BJ (cell line): ENCODE data around the gene MGST3. TPM values are rescaled to one million over a fixed set of nuclear protein-coding genes. Genes with fewer than 3 reads are reported as not detected.
"Not testable (repeated sequence)": the region's sequence is repeated elsewhere in the genome, so short reads cannot be mapped to it uniquely, and the experiment has no call there.

ENCODE experiments used
- CTCF ChIA-PET: fragments of 350-600 bp; formaldehyde crosslinking; extraction: SDS; loops from one replicate; lab custom pipeline; 2021; ENCODE audit warnings: antibody characterized with exemption, inconsistent platforms; lab: Yijun Ruan, JAX
- POLR2A ChIA-PET: fragments of 300-600 bp; sonication (Branson Sonifier 250); formaldehyde crosslinking; extraction: SDS; loops from one replicate; lab custom pipeline; 2021; ENCODE audit warnings: antibody characterized with exemption; lab: Charles Lee
- DNase-seq: peaks from one replicate; pipeline ENCODE4 v3.0.0-alpha.2; 2011; ENCODE audit warnings: low read depth
- H3K27me3 ChIP-seq: 2 replicates; pipeline ENCODE4 v1.6.0; 2011; ENCODE audit warnings: low read length; ENCODE audit not compliant: control insufficient read depth, insufficient read depth
- H3K36me3 ChIP-seq: 2 replicates; pipeline ENCODE4 v1.5.1; 2011; ENCODE audit warnings: low read length; ENCODE audit not compliant: control insufficient read depth, insufficient read depth
- H3K4me3 ChIP-seq: 2 replicates; pipeline ENCODE4 v1.5.1; 2011; ENCODE audit warnings: low read depth, mild to moderate bottlenecking, control low read depth, low read length
- polyA plus RNA-seq: library from polyadenylated mRNA; depleted of rRNA; stranded (reverse); fragments of >200 nt; gene quantifications from 2 replicates; pipeline ENCODE4 v1.2.3, GENCODE V29; 2011
- TF ChIP-seq, protein P1 (sequence below): IDR thresholded peaks from 2 replicates; pipeline ENCODE4 v1.5.1; 2011; ENCODE audit warnings: low read depth, mild to moderate bottlenecking, control low read depth, inconsistent platforms, low read length, moderate library complexity; ENCODE audit not compliant: insufficient read depth

Gene MGST3
- polyA plus RNA-seq, 1 experiment = 220 TPM

DNA sequence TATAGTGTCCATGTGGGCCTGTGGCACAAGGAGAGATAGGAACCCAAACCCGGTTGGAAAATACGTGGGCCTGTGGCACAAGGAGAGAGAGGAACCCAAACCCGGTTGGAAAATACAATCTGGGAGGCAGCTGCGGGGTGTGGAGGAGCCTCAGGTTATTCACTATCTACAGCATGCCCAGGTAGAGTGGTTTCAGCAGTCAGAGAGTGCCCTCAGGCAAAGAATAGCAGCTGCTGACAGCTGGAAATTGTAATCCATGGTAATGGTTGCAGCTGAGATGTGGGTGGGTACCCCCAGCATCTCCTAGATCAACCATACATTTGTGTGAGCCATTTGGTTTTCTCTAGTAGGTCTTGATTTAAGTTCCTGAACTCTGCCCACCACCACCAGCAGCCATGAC lies 25.8 kb upstream of the MGST3 start:
- no peaks in the 10 kb centered on the region for H3K36me3 ChIP-seq
- no peak for DNase-seq
- TF ChIP-seq, protein P1, sequence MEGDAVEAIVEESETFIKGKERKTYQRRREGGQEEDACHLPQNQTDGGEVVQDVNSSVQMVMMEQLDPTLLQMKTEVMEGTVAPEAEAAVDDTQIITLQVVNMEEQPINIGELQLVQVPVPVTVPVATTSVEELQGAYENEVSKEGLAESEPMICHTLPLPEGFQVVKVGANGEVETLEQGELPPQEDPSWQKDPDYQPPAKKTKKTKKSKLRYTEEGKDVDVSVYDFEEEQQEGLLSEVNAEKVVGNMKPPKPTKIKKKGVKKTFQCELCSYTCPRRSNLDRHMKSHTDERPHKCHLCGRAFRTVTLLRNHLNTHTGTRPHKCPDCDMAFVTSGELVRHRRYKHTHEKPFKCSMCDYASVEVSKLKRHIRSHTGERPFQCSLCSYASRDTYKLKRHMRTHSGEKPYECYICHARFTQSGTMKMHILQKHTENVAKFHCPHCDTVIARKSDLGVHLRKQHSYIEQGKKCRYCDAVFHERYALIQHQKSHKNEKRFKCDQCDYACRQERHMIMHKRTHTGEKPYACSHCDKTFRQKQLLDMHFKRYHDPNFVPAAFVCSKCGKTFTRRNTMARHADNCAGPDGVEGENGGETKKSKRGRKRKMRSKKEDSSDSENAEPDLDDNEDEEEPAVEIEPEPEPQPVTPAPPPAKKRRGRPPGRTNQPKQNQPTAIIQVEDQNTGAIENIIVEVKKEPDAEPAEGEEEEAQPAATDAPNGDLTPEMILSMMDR = no peak
- CTCF ChIA-PET = interaction anchor here (1.2 to 2.7 kb wide), 3 partner anchors 12 to 310 kb away, joined by 4 to 8 read pairs (median 5); no protein-coding TSS in a partner anchor
- no peak overlapping the region for H3K4me3 ChIP-seq
- POLR2A ChIA-PET = no interaction called here
- peaks cover 4% of the 10 kb centered on the region for H3K27me3 ChIP-seq

DNA sequence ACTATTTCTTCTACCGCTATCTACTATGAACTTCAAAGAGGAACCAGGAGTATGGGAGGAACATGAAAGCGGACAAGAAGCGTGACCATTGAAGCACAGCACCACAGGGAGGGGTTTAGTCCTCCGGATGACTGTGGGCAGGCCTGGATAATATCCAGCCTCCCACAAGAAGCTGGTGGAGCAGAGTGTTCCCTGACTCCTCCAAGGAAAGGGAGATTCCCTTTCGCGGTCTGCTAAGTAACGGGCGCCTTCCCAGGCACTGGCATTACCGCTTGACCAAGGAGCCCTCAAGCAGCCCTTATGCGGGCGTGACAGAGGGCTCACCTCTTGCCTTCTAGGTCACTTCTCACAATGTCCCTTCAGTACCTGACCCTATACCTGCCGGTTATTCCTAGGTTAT lies 24.4 kb upstream of the MGST3 start:
- H3K36me3 ChIP-seq, POLR2A ChIA-PET, H3K4me3 ChIP-seq, DNase-seq, H3K27me3 ChIP-seq: not testable (repeated sequence)
- CTCF ChIA-PET = interaction anchor here (0.9 kb wide), 1 partner anchor 17 kb away, joined by 3 read pairs; no protein-coding TSS in a partner anchor

DNA sequence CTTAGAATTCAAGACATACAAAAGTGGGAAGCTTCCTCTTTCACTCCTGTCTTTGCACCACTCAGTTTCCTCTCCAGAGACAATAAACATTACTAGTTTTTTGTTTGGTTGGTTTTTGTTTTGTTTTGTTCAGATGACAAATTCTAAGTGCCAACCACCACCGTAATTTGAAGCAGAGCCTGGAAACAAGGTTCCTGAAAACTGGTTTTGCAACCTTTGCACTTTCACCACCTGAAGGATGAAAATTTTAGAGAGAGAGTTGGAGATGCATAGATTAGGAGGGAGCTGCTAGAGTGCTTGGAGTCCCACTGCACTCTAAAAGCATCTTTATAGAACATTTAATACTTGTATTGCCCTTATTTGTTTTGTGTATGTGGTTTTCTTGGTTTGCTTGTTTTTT lies 20.2 kb upstream of the MGST3 start:
- H3K27me3 ChIP-seq = peaks cover 1% of the 10 kb centered on the region
- H3K36me3 ChIP-seq = no peaks in the 10 kb centered on the region
- CTCF ChIA-PET = interaction anchor here (1.4 kb wide), 1 partner anchor 9 kb away, joined by 5 read pairs; no protein-coding TSS in a partner anchor
- POLR2A ChIA-PET = no interaction called here
- TF ChIP-seq, protein P1 = no peak
- DNase-seq = no peak
- no peak overlapping the region for H3K4me3 ChIP-seq

DNA sequence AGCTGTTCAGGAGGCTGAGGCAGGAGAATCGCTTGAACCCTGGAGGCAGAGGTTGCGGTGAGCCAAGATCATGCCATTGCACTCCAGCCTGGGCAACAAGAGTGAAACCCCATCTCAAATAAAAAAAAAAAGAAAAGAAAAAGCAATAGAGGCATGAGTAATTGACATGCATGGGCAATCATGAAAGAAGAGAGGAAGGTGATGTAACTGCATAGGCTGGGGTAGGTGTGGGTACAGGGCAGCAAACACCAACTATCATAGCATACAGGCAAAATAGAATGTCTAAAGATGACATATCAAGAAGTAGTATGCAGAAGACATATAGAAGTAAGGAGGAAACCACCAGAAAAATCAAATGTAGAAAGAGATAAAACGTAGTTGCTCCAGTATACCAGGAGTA lies 19.0 kb upstream of the MGST3 start:
- CTCF ChIA-PET = no interaction called here
- Histone ChIP-seq H3K27me3 (peaks cover 1% of the 10 kb centered on the region), H3K36me3 (no peaks in the 10 kb centered on the region), H3K4me3 (no peak overlapping the region)
- DNase-seq = no peak
- TF ChIP-seq, protein P1 = no peak
- POLR2A ChIA-PET = no interaction called here

DNA sequence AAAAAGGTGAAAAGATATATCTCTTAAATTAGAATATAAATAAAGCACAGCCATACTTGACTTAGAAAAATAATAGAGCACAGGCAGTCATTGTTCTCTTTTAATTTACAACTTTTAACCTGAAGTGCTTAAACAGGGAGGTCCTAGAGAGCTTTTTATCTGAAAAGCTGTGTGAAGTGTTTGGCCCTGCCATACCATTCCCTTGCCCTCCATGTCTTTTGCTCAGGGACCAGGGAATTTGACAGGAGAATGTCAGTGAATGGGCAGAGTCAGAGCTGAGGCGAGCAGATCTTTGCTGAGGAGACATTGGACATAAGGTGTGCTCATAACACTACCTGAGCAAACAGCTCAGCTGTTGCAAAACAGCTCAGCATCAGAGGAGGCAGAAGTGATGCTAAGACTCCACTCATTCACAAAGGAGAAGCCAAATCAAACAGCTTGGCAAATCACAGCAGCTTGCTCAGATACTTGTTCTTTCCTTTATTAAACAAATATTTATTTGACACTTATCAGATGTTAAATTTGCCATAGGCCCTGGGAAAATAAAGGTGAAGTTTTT lies 14.9 kb upstream of the MGST3 start:
- Histone ChIP-seq H3K36me3 (no peaks in the 10 kb centered on the region), H3K4me3 (no peak overlapping the region), H3K27me3 (peaks cover 1% of the 10 kb centered on the region; the same call in 1 of the 2 replicates)
- no peak for DNase-seq
- POLR2A ChIA-PET = no interaction called here
- TF ChIP-seq, protein P1 = no peak
- CTCF ChIA-PET = interaction anchor here (0.7 kb wide), 1 partner anchor 82 kb away, joined by 3 read pairs; the partner anchor contains the start of gene ALDH9A1
